K562 (cell line): ENCODE measurements around the gene HES6. TPM values are rescaled to one million over a fixed set of nuclear protein-coding genes. Genes with fewer than 3 reads are reported as not detected.

Source experiments
- ELF1 ChIP-seq: fragments of 200-800 bp; sonication (Bioruptor generic); IDR thresholded peaks from 2 replicates; pipeline ENCODE4 v1.6.1; 2016; ENCODE audit warnings: missing genetic modification characterization, missing compliant biosample characterization
- JUN ChIP-seq, 2 experiments: sonication (generic) in 1 of 2; formaldehyde crosslinking in 1 of 2; IDR thresholded peaks; 2 replicates each; pipeline versions ENCODE4 v1.6.1 to v1.8.0; 2012 to 2022; ENCODE audit warnings: borderline replicate concordance in 2 of 2, mild to moderate bottlenecking in 2 of 2, improper control_type of control experiment in 1 of 2, low read depth in 1 of 2, low read length in 1 of 2, missing genetic modification reagents in 1 of 2
- L3MBTL2 ChIP-seq: fragments of 450-650 bp; IDR thresholded peaks from 2 replicates; pipeline ENCODE4 v1.6.1; 2016; ENCODE audit warnings: mild to moderate bottlenecking, moderate library complexity
- POU5F1 ChIP-seq: fragments of 150-350 bp; IDR thresholded peaks from 2 replicates; pipeline ENCODE4 v1.6.1; 2014; ENCODE audit warnings: borderline replicate concordance, low read length, low read depth, mild to moderate bottlenecking; ENCODE audit not compliant: partially characterized antibody
- SMAD4 ChIP-seq: fragments of 250-450 bp; sonication (Bioruptor Pico); conservative IDR thresholded peaks from 2 replicates; pipeline ENCODE4 v1.8.0; 2021; ENCODE audit warnings: inconsistent platforms, mild to moderate bottlenecking, moderate library complexity
- ZFX ChIP-seq: sonication (generic); formaldehyde crosslinking; IDR thresholded peaks from 2 replicates; pipeline ENCODE4 v1.8.0; 2022; ENCODE audit warnings: mild to moderate bottlenecking, missing genetic modification reagents, moderate library complexity
- ZNF583 ChIP-seq: fragments of 250-450 bp; sonication (Bioruptor Pico); IDR thresholded peaks from 2 replicates; pipeline ENCODE4 v1.4.0; 2020
- ZNF764 ChIP-seq: fragments of 250-450 bp; sonication (Bioruptor Pico); IDR thresholded peaks from 2 replicates; pipeline ENCODE4 v1.4.0; 2020; ENCODE audit warnings: low read depth, mild to moderate bottlenecking, moderate library complexity
- polyA plus RNA-seq, 8 experiments: library from polyadenylated mRNA; depleted of rRNA in 4 of 8; stranded (reverse) in 5 of 8; unstranded in 3 of 8; fragments of >200 nt; fragmentation: Nextera tagmentation in 2 of 8; fragmentation: Illumina TruSeq in 1 of 8; extraction: Ambion mirVana in 2 of 8; extraction: Trizol in 1 of 8; gene quantifications; 2 replicates each; pipeline versions ENCODE4 v1.2.1 to v1.2.3, GENCODE V29; 2011 to 2014; ENCODE audit warnings: inconsistent platforms in 1 of 8, missing spikeins in 1 of 8
- total RNA-seq, 7 experiments: library from RNA; depleted of rRNA in 6 of 7; stranded (reverse); fragments of >200 nt in 6 of 7; fragmentation: Illumina TruSeq in 2 of 7; extraction: Trizol in 2 of 7; gene quantifications; 2 replicates each; pipeline versions ENCODE4 v1.2.1 to v1.2.3, GENCODE V29; 2011 to 2021; ENCODE audit warnings: low replicate concordance in 1 of 7
- TF ChIP-seq, protein P1 (sequence below), 2 experiments: fragments of 450-650 bp in 1 of 2; sonication (generic) in 1 of 2; formaldehyde crosslinking in 1 of 2; IDR thresholded peaks; 2 replicates each; pipeline versions ENCODE4 v1.7.1 to v1.9.0; 2016 to 2022; ENCODE audit warnings: inconsistent platforms in 1 of 2, mild to moderate bottlenecking in 1 of 2, missing genetic modification reagents in 1 of 2
- TF ChIP-seq, protein P2 (sequence below): fragments of 250-450 bp; sonication (Bioruptor Pico); IDR thresholded peaks from 2 replicates; pipeline ENCODE4 v1.4.0; 2020; ENCODE audit warnings: borderline replicate concordance
- TF ChIP-seq, protein P3 (sequence below): sonication (generic); formaldehyde crosslinking; IDR thresholded peaks from 2 replicates; pipeline ENCODE4 v1.8.0; 2022; ENCODE audit warnings: missing genetic modification reagents, mild to moderate bottlenecking, borderline replicate concordance

Gene HES6
- total and polyA plus RNA-seq, 9 of the 15 experiments (the other 6 are each of a cell fraction or from before 2014, with no cell fraction given) = 6.2 to 133 (median 29.2) TPM

DNA sequence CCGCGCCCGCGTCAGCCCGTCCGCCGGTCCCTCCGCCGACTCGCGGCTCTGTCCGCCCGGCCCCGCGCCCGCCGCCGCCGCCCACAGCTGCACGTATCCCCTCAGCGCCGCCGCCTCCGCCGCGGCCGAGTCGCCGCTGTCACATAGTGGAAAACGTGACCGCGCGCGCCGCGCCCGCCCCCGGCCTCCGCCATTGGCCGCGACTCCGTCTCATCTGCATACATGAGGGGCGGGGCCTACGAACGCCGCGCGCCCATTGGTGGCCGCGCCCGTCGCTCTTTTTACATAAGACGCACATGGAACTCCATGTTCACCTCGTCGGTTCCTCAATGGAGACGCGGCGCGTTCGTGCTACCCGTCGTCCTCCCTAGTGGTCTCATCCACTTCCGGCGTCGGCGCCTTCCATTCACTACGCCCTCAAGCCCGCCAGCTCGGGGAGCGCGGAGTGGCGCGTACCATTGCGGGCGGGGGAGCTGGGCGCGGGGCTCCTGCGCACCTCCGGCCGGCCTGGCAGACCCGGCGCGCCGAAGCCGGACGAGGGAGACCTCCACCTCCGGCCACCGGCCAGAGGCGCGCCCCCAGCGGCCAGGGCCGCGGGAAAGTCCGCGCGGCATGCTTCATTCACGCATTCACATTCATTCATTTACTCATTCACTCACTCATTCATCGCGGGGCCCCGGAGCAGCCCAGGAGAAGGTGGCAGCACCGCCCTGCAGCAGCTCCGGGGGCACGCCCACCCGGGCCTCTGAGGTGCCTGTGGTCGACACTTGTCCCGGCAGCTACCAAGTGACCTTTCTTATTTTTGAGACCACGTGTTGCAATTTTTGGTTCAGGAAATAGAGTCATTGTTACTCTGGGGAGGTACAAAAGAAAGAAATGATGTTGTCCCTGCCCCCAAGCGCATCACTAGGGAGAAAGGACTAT is 49.1 kb upstream of the HES6 start (continued):
- TF ChIP-seq, protein P1, sequence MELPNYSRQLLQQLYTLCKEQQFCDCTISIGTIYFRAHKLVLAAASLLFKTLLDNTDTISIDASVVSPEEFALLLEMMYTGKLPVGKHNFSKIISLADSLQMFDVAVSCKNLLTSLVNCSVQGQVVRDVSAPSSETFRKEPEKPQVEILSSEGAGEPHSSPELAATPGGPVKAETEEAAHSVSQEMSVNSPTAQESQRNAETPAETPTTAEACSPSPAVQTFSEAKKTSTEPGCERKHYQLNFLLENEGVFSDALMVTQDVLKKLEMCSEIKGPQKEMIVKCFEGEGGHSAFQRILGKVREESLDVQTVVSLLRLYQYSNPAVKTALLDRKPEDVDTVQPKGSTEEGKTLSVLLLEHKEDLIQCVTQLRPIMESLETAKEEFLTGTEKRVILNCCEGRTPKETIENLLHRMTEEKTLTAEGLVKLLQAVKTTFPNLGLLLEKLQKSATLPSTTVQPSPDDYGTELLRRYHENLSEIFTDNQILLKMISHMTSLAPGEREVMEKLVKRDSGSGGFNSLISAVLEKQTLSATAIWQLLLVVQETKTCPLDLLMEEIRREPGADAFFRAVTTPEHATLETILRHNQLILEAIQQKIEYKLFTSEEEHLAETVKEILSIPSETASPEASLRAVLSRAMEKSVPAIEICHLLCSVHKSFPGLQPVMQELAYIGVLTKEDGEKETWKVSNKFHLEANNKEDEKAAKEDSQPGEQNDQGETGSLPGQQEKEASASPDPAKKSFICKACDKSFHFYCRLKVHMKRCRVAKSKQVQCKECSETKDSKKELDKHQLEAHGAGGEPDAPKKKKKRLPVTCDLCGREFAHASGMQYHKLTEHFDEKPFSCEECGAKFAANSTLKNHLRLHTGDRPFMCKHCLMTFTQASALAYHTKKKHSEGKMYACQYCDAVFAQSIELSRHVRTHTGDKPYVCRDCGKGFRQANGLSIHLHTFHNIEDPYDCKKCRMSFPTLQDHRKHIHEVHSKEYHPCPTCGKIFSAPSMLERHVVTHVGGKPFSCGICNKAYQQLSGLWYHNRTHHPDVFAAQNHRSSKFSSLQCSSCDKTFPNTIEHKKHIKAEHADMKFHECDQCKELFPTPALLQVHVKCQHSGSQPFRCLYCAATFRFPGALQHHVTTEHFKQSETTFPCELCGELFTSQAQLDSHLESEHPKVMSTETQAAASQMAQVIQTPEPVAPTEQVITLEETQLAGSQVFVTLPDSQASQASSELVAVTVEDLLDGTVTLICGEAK (IDR thresholded peaks at IDR 0.05) = 0 out of 2 replicates have a peak, but pooled peaks have one; percentile 38
- TF ChIP-seq, protein P1 (CRISPR knock-in tag; IDR thresholded peaks at IDR 0.05) = no peak
- peak; percentile 89 for TF ChIP-seq L3MBTL2
- TF ChIP-seq, protein P2, sequence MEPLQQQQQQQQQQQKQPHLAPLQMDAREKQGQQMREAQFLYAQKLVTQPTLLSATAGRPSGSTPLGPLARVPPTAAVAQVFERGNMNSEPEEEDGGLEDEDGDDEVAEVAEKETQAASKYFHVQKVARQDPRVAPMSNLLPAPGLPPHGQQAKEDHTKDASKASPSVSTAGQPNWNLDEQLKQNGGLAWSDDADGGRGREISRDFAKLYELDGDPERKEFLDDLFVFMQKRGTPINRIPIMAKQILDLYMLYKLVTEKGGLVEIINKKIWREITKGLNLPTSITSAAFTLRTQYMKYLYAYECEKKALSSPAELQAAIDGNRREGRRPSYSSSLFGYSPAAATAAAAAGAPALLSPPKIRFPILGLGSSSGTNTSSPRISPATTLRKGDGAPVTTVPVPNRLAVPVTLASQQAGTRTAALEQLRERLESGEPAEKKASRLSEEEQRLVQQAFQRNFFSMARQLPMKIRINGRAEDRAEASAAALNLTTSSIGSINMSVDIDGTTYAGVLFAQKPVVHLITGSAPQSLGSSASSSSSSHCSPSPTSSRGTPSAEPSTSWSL (CRISPR knock-in tag) = no peak
- peak; percentile 61 for TF ChIP-seq SMAD4 (CRISPR knock-in tag)
- TF ChIP-seq POU5F1 = no peak
- TF ChIP-seq, protein P3, sequence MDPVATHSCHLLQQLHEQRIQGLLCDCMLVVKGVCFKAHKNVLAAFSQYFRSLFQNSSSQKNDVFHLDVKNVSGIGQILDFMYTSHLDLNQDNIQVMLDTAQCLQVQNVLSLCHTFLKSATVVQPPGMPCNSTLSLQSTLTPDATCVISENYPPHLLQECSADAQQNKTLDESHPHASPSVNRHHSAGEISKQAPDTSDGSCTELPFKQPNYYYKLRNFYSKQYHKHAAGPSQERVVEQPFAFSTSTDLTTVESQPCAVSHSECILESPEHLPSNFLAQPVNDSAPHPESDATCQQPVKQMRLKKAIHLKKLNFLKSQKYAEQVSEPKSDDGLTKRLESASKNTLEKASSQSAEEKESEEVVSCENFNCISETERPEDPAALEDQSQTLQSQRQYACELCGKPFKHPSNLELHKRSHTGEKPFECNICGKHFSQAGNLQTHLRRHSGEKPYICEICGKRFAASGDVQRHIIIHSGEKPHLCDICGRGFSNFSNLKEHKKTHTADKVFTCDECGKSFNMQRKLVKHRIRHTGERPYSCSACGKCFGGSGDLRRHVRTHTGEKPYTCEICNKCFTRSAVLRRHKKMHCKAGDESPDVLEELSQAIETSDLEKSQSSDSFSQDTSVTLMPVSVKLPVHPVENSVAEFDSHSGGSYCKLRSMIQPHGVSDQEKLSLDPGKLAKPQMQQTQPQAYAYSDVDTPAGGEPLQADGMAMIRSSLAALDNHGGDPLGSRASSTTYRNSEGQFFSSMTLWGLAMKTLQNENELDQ (CRISPR knock-in tag) = no peak
- peak; percentile 20; the same call in 1 of the 2 replicates for TF ChIP-seq JUN (IDR thresholded peaks at IDR 0.05; ENCODE audit: borderline replicate concordance, low read depth, low read length)
- no peak for TF ChIP-seq JUN (CRISPR knock-in tag; IDR thresholded peaks at IDR 0.05; ENCODE audit: borderline replicate concordance)
- TF ChIP-seq ZNF764 (CRISPR knock-in tag) = no peak
- no peak for TF ChIP-seq ZNF583
- TF ChIP-seq ELF1 (tag) = peak; percentile 48
- TF ChIP-seq ZFX (CRISPR knock-in tag) = peak; percentile 70
